Measurements from ENCODE around the gene CYB561. TPM values are rescaled to one million over a fixed set of nuclear protein-coding genes. Genes with fewer than 3 reads are reported as not detected.
A peak's percentile ranks its signal among the peaks of the same experiment; 100 is the strongest.

CYB561 gene
- total RNA-seq, 1 experiment from 2014 or later: 15.4 TPM

DNA sequence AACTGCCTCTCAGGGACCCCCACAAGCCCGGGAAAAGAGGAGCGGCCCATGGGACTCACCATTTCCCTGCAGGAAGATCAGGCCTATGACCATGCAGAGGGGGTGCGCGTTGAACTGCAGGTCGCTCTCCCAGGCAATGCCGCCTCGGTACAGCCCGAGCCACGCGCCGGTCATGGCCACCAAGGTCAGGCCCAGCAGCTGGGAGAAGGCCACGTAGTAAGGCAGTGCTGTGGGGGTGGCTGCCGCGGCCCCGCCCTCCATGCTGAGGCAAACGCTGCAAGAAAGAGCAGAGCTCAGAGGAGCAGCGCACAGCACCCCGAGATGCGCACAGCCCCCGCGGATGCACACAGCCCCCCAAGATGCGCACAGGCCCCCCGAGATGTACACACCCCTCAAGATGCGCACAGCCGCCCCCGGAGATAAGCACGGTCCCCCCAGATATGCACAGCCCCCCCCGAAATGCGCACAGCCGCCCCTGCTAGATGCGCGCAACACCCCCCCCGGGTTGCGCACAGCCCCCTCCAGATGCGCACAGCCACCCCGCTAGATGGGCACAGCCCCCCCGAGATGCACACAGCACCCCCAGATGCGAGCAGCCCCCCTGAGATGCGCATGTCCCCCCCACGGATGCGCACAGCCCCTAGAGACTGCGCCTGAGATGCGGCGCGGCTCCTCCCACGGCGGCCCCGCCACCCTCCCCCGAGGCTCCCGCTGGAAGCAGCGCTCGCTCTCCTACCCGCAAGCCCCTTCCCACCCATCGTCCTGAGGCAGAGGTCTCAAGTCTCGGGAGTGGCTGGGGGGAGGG lies 8.6 kb downstream of the CYB561 start:
- DNase-seq (ENCODE audit: extremely low read depth, low read depth): no peak

DNA sequence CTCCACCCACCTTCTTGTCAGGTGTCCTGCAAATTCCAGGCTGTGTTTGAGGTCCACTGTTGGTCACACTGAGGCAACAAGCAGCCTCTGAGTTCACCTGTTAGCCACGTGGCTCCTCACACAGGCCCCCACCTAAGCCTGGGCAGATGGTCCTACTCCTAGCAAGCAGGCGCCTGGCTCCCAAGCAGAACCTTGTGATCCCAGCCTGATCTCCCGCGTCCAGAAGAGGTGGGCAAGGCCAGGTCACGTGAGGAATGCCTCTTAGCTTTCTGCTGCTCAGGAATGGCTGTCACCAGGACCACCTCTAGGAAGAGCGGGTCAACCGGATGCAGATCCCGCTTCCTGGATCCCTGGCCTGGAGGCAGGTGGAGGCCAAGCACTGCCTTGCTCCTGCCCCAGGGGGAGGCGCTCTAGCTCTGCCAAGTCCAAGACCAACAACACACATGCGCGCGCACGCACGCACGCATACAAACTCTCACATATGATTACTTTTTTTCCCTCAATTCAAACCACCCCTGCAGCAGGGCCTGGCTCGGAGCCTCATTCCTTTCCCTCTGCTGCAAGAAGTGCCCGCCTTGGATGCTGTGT lies 9.5 kb downstream of the CYB561 start:
- DNase-seq (ENCODE audit: extremely low read depth, low read depth): no peak

DNA sequence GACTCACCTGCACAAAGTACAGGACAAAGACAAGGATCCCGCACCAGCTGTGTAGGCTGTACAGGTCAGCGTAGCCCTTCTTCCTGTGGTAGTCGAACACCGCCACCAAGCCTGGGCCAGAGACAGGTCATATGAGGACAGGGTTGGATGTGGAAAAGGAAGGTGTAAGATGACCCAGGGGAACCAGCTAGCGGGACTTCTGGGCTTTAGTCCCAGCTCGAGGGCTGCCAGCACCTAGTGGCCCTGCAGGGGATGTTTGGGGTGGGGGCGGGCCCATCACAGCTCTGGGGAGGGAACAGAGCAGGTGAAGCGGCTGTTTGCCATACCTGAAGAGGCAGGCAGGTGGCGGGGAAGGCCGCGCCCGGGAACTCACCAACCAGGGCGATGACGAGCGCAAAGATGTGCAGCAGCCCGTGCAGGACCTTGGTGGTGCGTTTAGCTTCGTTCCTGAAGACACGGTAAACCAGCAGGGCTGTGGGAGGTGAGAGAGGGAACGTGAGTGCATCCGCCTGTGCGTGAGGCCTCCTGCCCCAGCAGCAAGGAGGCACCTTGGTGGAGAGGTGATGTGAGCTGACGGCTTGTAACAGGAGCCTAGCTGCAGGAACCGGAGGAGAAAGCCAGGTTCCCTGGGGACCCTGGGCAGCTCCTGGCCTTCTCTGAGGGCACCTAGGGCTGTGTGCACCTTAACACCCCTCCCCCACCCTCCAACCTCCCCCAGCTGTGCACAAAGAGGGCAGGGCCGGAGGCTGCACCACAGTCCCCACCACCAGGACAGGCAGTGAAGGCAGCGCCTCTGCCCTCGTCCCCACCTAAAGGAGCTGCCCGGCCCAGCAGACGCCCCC lies 10.2 kb downstream of the CYB561 start:
- DNase-seq (ENCODE audit: extremely low read depth, low read depth): no peak

DNA sequence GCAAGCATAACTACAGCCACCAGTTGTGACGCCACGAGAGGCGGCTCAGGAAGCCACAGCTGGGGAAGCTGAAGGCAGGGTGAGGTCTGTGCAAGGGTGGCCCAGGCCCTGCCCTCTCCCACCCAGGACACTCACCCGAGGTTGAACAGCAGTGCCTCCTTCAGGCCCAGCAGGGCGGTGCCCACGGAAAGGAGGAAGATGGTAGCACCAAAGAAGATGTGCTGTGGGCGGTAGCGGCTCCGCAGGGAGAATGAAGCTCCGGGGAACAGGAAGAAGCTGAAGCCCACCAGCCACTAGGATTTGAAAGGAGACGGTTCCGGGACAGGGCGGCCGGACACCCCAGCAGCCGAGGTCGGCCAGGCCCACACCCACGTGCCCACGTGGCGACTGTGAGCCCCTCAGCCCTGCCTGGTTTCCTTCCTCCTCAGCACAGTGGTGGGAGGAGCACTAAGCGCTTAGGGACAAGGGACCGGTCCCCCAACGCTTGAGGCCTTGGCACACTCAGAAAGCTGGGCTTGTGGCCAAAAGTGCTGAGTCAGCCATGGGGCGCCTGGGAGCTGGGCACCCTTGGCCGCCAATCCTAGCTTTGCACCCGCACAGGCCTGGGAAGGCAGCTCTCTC lies 11.0 kb downstream of the CYB561 start:
- no peak for DNase-seq (ENCODE audit: extremely low read depth, low read depth)

DNA sequence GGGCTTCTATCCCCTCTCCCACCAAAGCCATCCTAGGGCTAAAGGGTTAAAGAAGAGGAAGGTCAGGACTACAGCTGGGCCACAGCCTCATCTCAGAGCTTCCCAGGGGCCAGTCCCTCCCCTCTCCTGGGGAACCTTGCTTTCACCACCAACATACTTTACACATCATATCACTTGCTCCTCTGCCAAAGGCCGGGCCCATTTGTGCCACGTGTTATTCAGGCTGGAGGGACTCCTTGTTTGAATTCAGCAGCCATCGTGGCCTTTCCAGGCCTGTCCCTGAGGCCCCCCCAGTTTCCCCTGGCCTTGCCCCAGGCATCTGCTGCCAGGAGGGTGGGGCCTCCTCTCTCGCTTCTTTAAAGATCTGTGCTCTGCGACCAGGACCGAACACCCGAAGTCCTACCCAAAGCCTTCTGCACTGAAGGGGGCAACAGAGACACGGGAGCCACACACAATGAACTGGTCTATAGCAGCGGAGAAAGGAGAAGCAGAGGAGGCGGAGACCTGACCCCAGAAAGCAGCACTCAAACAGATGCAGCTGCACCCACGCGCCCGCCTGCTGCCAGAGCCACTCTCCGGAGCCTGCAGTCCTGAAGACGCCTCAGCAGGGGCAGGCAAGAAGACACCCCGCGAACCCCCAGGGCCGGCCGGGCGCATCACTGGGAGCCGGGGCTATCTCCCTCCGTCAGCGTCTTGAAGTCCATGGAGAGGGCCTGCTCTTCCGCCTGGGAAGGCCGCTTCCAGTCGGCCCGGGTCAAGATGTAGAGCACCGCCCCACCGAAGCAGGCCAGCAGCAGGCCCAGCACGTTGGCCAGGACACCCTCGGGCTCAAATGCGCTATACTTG lies 12.1 kb downstream of the CYB561 start:
- DNase-seq (ENCODE audit: extremely low read depth, low read depth): no peak

DNA sequence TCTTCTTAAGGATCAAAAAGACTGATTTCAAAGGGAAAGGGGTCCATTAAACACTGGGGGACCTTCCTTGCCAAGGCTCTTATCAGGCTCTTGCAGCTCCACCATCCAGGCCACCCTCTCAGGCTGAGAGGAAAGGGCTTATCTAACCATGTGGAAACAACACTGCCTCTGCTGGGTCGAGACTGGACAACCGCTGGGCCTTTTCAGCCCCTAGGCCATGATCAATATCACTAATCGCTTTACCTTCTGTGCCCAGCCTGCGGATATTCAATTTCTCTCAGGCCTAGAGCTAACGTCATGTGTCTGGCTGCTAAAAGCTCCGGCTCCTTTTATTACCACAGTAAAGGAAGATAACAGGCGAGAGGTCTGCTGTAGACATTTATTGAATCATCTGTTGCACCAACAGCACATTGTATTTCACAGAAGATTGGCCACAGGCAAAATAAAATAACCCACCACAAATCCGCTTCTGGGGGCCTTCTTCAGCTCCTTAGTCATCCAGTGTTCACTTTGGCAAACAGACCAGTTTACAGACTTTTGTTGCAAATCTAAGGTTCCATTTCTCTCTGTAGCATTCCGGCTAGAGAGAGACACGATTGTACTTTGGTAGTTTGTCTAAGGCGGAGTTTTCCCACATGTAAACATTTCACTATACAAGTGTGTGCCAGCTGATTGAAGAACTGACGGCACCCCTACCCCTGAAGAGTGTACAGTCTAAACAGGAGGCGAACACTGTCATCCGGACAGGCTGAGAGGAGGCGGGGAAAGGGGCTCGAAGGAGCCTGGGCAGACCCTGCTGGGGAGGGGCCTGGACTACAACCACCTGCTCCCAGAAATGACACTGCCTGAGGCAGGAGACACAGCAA lies 13.9 kb downstream of the CYB561 start:
- DNase-seq (ENCODE audit: extremely low read depth, low read depth): no peak

DNA sequence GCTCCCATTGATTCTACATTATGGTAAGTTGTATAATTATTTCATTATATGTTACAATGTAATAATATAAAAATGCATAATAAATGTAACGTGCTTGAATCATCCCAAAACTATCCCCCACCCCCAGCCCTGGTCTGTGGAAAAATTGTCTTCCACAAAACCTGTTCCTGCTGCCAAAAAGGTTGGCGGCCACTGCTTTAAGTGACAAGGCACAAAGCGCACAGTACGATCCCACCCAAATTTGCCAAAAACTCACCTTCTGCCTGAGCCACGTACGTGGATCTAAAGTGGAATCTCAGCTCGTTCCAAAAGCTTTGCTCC lies 14.5 kb downstream of the CYB561 start:
- no peak for DNase-seq (ENCODE audit: extremely low read depth, low read depth)

DNA sequence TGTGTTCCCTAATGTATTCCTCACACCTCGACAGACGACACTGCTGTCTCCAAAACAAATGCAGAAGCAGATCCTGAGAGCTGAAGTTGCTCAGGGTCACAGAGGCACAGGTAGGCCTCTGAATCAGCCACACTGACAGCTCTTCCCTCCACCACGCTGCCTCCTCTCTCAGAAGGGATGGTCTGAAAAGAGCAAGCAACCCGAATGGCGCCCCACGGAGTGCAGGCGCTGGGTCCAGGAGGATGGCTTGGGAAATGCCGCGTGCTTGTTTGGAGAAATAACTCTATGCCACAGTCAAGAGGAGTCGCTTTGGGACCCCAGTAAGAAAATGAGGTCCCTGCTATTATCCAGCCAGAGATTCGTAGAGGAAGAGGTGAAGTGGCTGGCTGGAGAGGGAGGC lies 15.9 kb downstream of the CYB561 start:
- no peak for DNase-seq (ENCODE audit: extremely low read depth, low read depth)

DNA sequence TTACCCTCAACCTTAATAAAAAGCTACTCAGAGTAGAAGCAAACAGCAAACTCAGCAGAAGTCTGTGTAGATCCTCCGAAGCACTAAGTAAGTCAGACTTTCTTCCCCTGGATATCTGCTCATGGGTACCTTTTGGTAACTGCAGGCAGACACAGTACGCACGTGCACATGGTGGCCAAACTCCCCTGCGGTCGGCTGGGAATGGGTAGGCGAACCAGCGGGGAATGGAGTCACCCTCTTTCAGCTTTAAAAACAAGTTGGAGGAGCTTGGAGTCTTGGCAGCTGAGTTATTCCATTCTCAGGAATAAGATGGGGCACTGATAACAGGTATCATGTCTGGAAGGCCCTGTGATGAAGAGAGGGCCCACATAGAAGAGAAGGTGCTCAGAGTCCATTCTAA lies 16.3 kb downstream of the CYB561 start:
- no peak for DNase-seq (ENCODE audit: extremely low read depth, low read depth)

DNA sequence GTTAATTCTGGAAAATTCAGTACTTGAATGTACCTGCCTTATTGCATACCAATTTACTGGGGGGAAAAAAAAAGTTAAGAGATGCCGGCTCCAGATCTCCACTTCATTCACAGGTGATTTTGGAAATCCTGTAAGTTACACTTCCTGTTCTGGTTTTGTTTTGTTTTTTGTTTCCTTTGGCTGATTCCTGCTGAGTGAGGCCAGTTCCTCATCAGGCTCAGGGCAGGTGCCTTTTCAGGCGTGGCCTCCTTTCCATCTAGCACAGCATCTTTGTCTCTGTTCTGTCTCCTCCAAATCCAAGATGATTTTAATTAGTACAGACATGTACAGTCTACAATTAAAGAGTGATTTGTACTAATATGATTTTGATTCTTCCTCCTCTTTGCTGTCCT lies 19.2 kb downstream of the CYB561 start:
- no peak for DNase-seq (ENCODE audit: extremely low read depth, low read depth)

DNA sequence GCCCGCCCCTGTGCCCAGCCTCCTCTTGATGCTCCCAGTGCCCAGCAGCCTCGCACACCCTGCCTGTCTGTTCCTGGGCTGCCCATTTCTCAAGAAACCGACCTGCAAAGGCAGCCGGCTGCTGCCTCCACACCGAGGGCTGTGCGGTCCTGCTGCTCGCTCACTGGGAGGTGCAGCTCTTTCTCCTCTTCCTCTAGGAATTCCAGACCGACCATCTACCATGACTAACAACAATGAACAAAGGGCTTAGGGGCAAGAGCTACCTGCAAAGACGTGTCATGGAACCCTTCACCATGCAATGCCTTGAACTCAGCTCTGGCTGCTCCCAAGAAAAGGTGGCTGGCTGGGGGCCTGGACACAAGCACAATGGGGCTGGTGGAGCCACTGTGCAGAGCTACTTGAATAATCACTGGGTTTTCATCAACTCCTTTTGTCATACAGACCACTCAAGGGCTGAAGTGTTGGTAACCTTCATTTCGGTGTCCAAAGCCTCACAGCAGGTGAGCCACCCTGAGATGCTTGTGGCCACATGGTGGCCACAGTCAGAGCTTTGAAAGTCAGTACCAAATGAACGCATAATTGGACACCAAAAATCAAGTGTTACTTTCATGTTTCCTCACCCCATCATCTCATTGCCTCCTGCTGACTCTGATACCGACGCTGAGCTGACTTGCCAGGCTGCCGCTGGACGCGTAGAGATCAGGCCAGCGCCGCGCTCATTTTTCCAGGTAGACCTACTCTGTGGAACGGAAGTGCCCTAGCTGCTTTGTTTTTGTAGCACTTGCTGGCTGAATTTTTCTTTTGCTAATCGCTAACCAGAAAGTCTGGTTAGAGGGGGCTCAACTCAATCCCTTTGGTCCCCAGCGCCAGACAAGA lies 19.8 kb downstream of the CYB561 start:
- no peak for DNase-seq (ENCODE audit: extremely low read depth, low read depth)

DNA sequence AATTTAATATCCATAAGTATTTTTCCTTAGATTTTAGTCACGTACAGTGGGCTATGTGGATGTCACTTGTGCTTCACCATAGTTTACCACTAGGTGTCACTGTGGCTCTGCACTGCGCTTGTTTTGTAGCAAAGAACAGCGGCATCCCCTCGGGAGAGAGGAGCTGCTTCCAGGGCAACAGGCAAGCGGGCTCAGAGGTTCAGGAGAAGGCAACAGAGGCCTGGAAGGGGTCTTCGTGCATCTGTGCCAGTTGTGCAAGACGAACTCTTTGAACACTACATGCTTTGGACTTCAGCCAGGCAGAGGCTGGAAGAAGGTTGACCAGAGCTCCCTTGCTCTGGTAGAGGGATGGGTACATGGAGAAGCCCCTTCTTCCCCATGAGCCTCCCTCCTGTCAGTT lies 20.6 kb downstream of the CYB561 start:
- peak; percentile 77 for DNase-seq (ENCODE audit: extremely low read depth, low read depth)

DNA sequence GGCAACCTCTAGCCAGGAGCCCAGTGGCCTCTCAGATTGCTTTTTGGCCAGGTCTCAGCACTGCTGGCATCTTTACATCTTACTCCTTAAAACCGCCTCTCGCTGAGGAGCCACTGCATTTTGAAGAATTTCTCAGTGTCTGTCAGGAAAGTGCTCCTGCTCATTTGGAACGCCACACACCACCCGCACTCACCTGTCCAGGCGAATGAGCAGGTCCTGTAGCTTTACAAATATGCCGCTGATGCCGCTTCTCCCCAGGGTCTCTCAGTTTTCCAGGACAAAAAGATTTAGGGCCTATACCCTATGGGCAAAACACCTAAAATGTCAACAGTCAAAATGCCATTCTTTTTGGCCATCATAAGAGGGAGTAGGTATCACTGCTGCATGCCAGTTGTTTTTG lies 22.1 kb downstream of the CYB561 start:
- DNase-seq (ENCODE audit: extremely low read depth, low read depth): no peak

DNA sequence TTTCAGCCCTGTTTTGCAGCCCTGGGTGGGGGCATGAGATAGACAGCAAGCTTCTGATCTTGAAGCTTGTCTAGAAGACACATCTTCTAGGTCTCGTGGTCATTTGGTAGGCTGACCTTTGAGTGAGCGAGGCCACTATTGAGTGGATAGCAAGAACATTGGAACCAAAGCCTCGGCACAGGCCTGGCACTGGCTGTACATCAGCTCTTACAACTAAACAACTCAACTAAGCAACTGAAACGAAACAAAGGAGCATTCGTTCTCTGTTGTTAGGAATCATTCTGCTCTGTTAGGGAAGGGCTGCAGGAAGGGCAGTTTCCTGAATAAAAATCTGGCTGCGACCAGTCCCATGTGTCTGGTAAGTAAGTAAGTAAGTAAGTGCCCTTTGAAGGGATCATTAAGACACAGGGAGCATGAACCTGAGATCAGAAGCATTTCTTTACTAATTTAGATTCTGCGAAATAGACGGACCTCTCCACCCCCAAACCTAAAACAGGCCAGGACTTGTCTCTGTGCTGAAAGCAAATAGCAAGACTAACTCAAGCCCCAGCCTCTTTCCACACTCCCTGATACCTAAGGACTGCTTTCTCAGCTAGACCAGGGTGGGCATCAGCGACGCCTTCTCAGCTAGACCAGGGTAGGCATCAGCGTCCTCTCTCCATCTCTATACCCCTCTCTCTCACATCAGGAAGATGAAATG lies 22.7 kb downstream of the CYB561 start:
- DNase-seq (ENCODE audit: extremely low read depth, low read depth): no peak

DNA sequence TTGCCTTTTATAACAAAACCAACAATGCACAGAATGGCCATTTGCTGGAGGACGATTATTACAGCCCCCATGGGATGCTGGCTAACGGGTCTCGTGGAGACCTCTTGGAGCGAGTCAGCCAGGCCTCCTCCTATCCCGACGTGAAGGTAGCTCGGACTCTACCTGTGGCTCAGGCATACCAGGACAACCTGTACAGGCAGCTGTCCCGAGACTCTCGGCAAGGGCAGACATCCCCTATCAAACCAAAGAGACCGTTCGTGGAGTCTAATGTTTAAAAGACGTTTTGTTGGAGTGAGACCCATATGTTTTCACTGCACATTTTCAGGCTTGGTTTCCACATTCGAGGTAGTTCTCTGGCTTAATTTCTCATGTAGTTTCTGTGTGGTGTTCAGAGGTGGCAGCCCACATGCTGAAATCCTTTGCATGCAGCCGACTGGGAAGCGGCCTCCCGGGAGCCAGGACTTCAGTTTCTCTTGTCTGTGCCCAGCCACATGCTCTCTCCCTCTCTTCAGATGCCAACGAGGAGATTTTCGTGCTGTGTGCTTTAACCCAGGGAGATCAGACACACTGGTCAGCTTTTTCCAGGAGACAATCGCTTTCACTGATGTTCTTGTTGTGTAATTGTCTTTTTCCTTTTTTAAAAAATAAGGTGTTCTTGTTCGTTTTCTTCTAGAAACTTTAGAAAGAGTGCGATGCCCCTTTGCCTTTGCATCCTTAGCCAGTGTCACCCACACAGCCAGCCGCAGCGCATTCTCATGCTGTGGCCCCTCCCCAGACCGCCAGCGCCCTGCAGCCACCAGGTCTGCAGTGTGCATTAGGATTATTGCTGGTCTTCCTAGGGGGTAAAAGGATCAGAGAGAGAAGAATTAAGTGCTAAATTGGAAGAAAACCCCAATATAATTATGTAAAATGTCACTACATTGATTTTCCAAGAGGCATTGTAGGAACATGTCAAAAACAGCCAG lies 24.1 kb downstream of the CYB561 start:
- DNase-seq (ENCODE audit: extremely low read depth, low read depth): no peak

DNA sequence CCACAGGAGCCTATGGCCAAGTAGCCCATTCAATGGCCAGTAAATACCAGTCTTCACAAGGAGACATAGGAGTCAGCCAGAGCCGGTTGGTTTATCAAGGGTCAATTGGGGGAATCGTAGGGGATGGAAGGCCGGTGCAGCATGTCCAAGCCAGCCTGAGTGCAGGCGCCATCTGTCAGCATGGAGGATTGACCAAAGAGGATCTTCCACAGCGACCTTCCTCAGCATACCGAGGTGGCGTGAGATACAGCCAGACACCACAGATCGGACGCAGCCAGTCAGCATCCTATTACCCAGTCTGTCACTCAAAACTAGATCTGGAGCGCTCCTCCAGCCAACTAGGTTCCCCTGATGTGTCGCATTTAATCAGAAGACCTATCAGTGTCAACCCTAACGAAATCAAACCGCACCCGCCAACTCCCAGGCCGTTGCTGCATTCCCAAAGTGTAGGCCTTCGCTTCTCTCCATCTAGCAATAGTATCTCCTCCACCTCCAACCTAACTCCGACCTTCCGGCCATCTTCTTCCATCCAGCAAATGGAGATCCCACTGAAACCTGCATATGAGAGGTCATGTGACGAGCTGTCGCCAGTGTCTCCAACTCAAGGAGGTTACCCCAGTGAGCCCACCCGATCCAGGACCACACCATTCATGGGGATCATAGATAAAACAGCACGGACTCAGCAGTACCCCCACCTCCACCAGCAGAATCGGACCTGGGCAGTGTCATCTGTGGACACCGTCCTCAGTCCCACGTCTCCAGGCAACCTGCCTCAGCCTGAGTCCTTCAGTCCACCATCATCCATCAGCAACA lies 25.0 kb downstream of the CYB561 start:
- DNase-seq (ENCODE audit: extremely low read depth, low read depth): no peak

Measured in NCI-H460 (cell line).